LNCAP (cell line): Measurements from ENCODE around the gene SIAH2.

Experiments
- TF ChIP-seq, protein P1 (sequence below): fragments of 450-650 bp; IDR thresholded peaks from 2 replicates; pipeline ENCODE4 v1.5.1; 2017; ENCODE audit warnings: mild to moderate bottlenecking

Gene SIAH2

DNA sequence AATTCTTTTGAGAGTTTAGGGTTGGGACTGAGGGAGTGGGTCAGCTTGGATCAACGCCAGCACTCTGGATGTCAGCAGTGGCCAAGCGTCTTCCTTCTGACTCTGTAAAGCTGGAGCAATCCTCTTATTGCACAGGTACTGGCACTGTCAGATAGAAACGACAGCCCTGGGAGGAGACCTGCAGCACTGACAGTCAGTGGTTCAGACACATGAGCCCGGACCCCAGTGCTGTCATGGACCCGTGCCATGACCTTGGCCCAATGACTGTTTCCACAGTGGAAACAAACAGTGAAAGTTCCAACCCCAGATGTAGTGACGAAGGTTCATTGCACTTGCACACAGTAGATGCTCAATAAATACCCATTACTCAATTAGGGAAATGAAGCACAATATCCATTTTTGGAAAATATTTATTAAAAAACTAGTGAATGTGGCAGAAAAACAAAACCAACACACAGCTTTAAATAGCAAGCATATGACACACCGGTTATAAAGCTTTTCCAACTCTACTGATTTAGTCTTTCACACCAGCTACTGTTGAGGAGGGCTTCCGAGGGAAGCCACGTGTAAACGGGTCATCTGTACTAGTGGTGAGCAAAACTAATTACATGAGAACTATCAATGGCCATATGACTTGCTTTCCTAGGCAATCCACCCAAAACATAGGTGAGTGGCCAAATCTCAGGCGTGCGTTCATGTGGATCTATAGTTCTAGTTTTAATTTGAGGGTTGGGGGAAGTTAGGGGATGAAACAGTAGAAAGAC, 22.1 kb downstream of the SIAH2 start:
- TF ChIP-seq, protein P1, sequence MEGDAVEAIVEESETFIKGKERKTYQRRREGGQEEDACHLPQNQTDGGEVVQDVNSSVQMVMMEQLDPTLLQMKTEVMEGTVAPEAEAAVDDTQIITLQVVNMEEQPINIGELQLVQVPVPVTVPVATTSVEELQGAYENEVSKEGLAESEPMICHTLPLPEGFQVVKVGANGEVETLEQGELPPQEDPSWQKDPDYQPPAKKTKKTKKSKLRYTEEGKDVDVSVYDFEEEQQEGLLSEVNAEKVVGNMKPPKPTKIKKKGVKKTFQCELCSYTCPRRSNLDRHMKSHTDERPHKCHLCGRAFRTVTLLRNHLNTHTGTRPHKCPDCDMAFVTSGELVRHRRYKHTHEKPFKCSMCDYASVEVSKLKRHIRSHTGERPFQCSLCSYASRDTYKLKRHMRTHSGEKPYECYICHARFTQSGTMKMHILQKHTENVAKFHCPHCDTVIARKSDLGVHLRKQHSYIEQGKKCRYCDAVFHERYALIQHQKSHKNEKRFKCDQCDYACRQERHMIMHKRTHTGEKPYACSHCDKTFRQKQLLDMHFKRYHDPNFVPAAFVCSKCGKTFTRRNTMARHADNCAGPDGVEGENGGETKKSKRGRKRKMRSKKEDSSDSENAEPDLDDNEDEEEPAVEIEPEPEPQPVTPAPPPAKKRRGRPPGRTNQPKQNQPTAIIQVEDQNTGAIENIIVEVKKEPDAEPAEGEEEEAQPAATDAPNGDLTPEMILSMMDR, result no peak

DNA sequence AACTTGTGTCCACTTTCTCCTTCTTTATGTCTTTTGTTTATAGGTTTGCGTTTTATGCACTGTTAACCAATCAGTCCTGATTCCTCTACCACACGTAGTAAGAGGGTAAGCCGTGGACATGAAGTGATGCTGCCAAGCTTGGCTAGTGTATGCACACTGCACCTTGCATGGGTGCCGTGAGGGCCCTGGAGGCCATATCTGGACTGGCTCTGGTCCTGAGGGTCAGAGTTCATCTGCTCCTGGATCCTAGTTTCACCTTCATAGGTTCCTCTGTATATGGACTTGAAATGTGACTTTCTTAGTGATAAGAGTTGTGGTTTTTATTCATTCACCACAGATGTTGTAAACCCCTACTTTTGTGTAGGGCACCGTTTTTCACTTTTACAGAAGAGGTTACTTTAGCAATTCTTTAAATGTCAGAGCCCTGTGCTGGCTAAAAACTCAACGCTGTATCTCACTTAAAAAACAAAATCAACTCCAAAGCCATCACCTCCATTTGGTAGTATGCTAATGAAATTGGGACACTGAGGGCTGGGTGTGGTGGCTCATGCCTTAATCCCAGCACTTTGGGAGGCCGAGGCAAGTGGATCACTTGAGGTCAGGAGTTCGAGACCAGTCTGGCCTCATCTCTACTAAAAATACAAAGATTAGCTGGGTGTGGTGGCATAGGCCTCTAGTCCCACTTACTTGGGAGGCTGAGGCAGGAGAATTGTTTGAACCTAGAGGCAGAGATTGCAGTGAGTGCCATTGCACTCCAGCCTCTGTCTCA, 22.9 kb downstream of the SIAH2 start:
- TF ChIP-seq, protein P1, result no peak

DNA sequence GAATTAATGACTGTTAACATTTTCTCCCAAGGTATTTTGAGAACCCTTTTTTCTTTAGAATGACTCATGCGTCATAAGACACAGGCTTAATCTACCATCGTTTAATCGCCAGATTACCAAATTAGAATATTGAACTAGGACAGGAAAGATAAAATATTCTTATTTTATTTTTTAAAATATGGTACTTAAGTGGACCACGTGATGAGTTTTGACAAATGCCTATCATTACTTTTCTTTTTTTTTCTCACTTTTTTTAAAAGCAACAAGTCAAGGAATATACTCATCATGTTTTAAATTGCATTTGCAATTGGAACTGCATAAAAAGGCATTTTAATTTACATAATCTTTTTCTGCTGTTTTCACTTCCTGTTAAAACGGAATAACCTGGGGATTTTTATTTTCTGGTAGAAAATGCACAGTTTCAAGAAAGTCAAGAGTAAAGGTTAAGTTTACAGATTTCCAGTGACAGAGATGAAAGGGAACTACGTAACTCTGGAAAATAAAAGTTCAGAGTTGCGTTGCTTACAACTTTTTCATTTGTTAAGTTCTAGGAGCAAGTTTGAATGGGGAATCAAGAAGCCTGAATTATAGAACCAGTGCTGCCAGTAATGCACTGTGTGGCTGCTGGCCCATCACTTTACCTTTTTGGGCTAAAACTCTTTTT, 23.6 kb downstream of the SIAH2 start:
- TF ChIP-seq, protein P1, result no peak

DNA sequence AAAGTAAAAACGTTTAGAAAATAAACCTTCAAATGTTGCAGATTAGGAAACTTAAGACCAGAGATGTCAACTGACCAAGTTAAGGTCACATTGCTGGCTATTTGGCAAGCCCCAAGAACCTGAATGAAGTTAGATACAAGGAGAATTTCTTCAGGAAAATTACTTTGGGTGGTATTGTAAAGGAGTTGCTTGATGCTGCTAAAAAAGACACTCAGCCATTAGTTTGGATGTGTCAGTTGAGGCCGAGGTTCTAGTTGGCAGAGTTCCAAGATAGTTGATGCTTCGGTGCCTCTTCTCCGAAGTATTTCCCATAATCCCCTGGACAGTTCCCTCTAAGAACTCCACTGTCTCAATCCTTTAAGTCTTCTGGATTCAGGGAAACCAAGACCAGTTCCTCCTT, 24.3 kb downstream of the SIAH2 start:
- TF ChIP-seq, protein P1, result no peak

DNA sequence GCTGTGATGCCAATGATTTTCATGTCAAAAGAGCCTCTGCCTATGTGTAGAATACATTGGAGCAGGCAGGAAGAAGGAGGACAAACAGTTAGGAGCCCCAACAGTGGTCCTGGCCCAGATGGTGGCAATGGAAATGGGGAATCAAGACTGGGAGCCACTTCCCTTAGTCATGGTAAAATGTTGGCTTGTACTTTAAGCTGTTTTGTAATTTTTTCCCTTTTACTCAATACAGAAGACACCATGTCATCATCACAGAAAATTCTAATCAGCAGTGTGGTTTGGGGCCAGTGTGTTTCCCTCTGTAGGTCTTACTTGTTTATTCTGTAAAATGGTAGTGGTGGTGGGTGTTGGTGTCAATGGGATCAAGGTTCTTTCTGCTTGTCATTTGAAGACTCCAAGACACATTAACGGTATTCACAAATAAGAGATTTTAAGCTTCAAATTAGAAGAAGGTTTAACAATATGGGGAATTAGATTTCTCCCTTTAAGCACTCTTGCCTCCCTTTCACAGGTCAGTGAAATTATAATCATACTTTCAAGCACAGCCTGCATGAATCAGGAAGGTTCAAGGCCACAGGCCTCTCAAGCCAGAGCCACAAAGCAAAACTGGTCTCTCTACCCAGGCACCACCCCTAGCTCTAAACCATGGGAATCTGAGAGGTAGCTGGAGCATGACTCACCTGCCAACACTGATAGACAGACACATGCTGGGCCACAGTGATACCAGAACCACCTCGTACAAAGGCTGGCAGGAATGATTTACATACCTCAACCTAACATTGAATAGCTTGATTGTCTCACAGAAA, 24.9 kb downstream of the SIAH2 start:
- TF ChIP-seq, protein P1, result no peak

DNA sequence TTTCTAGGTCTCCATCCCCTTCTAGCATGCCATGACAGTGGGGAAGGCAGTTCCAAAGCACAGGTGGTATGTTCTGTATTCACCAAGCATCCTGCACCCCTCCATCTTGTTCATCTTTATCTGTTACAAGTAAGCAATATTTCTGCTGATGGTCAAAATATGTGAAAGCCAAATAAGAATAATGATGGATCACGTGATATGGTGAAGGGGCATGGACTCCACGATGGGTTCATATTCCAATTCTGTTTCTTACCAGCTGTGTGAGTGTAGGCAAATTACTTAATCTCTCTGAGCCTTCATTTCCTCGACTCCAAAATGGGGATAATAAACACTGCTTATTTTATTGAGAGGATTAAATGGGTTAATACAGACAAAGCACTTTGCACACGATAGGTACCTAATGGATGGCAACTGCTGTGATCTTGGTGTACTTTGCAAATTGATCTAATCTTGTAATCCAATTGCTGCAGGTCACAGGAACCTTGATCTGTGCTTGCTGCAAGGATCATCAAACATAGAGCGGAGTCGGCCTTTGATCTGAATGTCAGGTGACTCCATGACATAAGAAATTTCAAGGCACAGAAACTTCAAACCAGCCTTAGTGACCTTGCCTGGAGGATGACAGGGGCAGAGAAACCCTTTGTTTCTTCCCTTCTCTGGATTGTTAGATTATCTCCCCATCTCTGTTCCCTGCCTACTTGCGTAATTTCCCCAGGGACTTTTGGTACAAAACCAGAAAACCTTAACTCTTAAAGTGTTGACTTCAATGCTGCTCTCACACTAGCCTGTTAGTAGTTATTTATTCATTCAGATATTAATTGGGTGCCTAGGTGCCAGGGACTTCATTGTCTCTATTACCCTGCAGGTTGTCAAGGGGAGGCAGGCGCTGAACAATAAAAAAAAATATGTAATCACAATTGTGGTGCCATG, 25.8 kb downstream of the SIAH2 start:
- TF ChIP-seq, protein P1, result no peak
